A549 (cell line): ENCODE results near the gene AP2A2. TPM values are rescaled to one million over a fixed set of nuclear protein-coding genes. Genes with fewer than 3 reads are reported as not detected.

Experiments
- ATAC-seq, 2 experiments: fragments of 200-7000 bp in 1 of 2; fragments of >200 bp in 1 of 2; cut with Nextera tagmentation in 1 of 2; cut with Tn5 transposase in 1 of 2; 3 replicates each; pipeline versions ENCODE4 v1.8.0 to v1.9.1; 2018 to 2020; ENCODE audit warnings: mild to moderate bottlenecking in 1 of 2, moderate library complexity in 1 of 2
- CTCF ChIA-PET: fragments of 300-600 bp; sonication (Branson Sonifier 250); formaldehyde crosslinking; extraction: SDS; loops from one replicate; lab custom pipeline; 2021; ENCODE audit warnings: antibody characterized with exemption, inconsistent platforms; lab: Yijun Ruan, JAX
- POLR2A ChIA-PET: fragments of 350-600 bp; formaldehyde crosslinking; extraction: SDS; loops from one replicate; lab custom pipeline; 2021; ENCODE audit warnings: antibody characterized with exemption, inconsistent platforms; lab: Yijun Ruan, JAX
- DNase-seq, 2 experiments: peaks; one replicate each; pipeline versions ENCODE4 v3.0.0 to v3.0.0-alpha.2; 2011 to 2016; ENCODE audit warnings: low read depth in 1 of 2, low spot score in 1 of 2
- FAIRE-seq: peaks from 2 replicates; lab custom pipeline; 2011; peaks lifted over from hg19 to GRCh38; lab: Jason Lieb, UNC
- H3K27ac ChIP-seq, 2 experiments: fragments of >200 bp; sonication (Bioruptor Twin); formaldehyde crosslinking; 3 replicates each; pipeline ENCODE4 v1.5.1; 2016 to 2017
- H3K4me1 ChIP-seq: fragments of >200 bp; sonication (Bioruptor Twin); formaldehyde crosslinking; 3 replicates; pipeline ENCODE4 v1.6.1; 2016
- H3K4me2 ChIP-seq: fragments of >200 bp; sonication (Bioruptor Twin); formaldehyde crosslinking; 3 replicates; pipeline ENCODE4 v1.6.1; 2016
- H3K4me3 ChIP-seq: fragments of >200 bp; sonication (Bioruptor Twin); formaldehyde crosslinking; 3 replicates; pipeline ENCODE4 v1.5.1; 2016
- H3K9me3 ChIP-seq: fragments of >200 bp; sonication (Bioruptor Twin); formaldehyde crosslinking; 3 replicates; pipeline ENCODE4 v1.6.1; 2016
- BCL3 ChIP-seq: fragments of >200 bp; sonication (Bioruptor Twin); formaldehyde crosslinking; IDR thresholded peaks from 3 replicates; pipeline ENCODE4 v1.6.1; 2016
- BHLHE40 ChIP-seq: IDR thresholded peaks from 2 replicates; pipeline ENCODE4 v1.6.1; 2012; ENCODE audit warnings: low read depth, low read length, inconsistent platforms
- CBX2 ChIP-seq: fragments of 200-600 bp; sonication (generic); IDR thresholded peaks from 2 replicates; pipeline ENCODE4 v1.6.1; 2016; ENCODE audit warnings: low read depth, mild to moderate bottlenecking, borderline replicate concordance
- CHD4 ChIP-seq: fragments of 200-600 bp; sonication (generic); IDR thresholded peaks from 2 replicates; pipeline ENCODE4 v1.6.1; 2016; ENCODE audit warnings: antibody characterized with exemption, mild to moderate bottlenecking, borderline replicate concordance
- EHMT2 ChIP-seq: fragments of 200-600 bp; sonication (generic); IDR thresholded peaks from 2 replicates; pipeline ENCODE4 v1.6.1; 2016; ENCODE audit warnings: antibody characterized with exemption, low read depth, mild to moderate bottlenecking, moderate library complexity
- ELK1 ChIP-seq: fragments of 150-350 bp; IDR thresholded peaks from 2 replicates; pipeline ENCODE4 v1.6.1; 2014; ENCODE audit warnings: low read depth, mild to moderate bottlenecking, low read length
- ESRRA ChIP-seq: fragments of 150-350 bp; IDR thresholded peaks from 2 replicates; pipeline ENCODE4 v1.6.1; 2014; ENCODE audit warnings: mild to moderate bottlenecking, low read length, borderline replicate concordance
- FOSL2 ChIP-seq, 2 experiments: fragments of 450-650 bp in 1 of 2; fragments of >200 bp in 1 of 2; sonication (Bioruptor Twin) in 1 of 2; formaldehyde crosslinking; IDR thresholded peaks; 2 replicates each; pipeline versions ENCODE4 v1.5.0 to v1.6.1; 2016 to 2020; ENCODE audit warnings: mild to moderate bottlenecking in 1 of 2, moderate library complexity in 1 of 2
- FOXS1 ChIP-seq: fragments of 250-450 bp; sonication (Bioruptor Pico); IDR thresholded peaks from 2 replicates; pipeline ENCODE4 v1.5.0; 2020; ENCODE audit warnings: mild to moderate bottlenecking, moderate library complexity
- HEYL ChIP-seq: fragments of 250-450 bp; sonication (Bioruptor Pico); IDR thresholded peaks from 2 replicates; pipeline ENCODE4 v1.8.0; 2021; ENCODE audit warnings: mild to moderate bottlenecking, moderate library complexity
- HOXA7 ChIP-seq: fragments of 250-450 bp; sonication (Bioruptor Pico); IDR thresholded peaks from 2 replicates; pipeline ENCODE4 v1.5.0; 2020; ENCODE audit warnings: mild to moderate bottlenecking, moderate library complexity
- HOXB5 ChIP-seq: fragments of 250-450 bp; sonication (Bioruptor Pico); IDR thresholded peaks from 2 replicates; pipeline ENCODE4 v1.5.0; 2020; ENCODE audit warnings: mild to moderate bottlenecking, moderate library complexity
- MAZ ChIP-seq: fragments of 150-350 bp; IDR thresholded peaks from 2 replicates; pipeline ENCODE4 v1.6.1; 2014; ENCODE audit warnings: antibody characterized with exemption, low read depth, low read length, borderline replicate concordance
- MYC ChIP-seq: IDR thresholded peaks from 2 replicates; pipeline ENCODE4 v1.6.1; 2012; ENCODE audit warnings: mild to moderate bottlenecking, inconsistent platforms, low read length, improper control_type of control experiment, borderline replicate concordance
- NR3C1 ChIP-seq: fragments of >200 bp; sonication (Bioruptor Twin); formaldehyde crosslinking; IDR thresholded peaks from 3 replicates; pipeline ENCODE4 v1.6.1; 2017
- RCOR1 ChIP-seq: fragments of 150-350 bp; IDR thresholded peaks from 2 replicates; pipeline ENCODE4 v1.6.1; 2014; ENCODE audit warnings: antibody characterized with exemption, low read length, low read depth
- TFCP2L1 ChIP-seq: fragments of 250-450 bp; sonication (Bioruptor Pico); IDR thresholded peaks from 2 replicates; pipeline ENCODE4 v1.5.0; 2021; ENCODE audit warnings: mild to moderate bottlenecking
- WGBS: methylation state at CpG from one replicate; pipeline ENCODE4 v1.1.6; 2017; ENCODE audit errors: missing lambda C conversion rate; 5-methylcytosine and 5-hydroxymethylcytosine counted together
- polyA plus RNA-seq, 4 experiments: library from polyadenylated mRNA; depleted of rRNA in 3 of 4; stranded (reverse); fragments of >200 nt; fragmentation: RNase III in 1 of 4; extraction: RNeasy Plus Mini Kit Qiagen cat#74134 plus additional on column Dnase treatment in 1 of 4; gene quantifications; 2 replicates in 3 of 4; 3 replicates in 1 of 4; pipeline ENCODE4 v1.2.3, GENCODE V29; 2011 to 2017
- TF ChIP-seq, protein P1 (sequence below): IDR thresholded peaks from 2 replicates; pipeline ENCODE4 v1.6.1; 2012
- TF ChIP-seq, protein P2 (sequence below): fragments of >200 bp; sonication (Bioruptor Twin); formaldehyde crosslinking; IDR thresholded peaks from 3 replicates; pipeline ENCODE4 v1.5.1; 2016
- TF ChIP-seq, protein P3 (sequence below): IDR thresholded peaks from 2 replicates; pipeline ENCODE4 v1.6.1; 2012

The AP2A2 gene
- polyA plus RNA-seq, 2 of the 4 experiments (the other 2 are of a cell fraction): 39.4 to 60.4 TPM

- TF ChIP-seq, protein P1, sequence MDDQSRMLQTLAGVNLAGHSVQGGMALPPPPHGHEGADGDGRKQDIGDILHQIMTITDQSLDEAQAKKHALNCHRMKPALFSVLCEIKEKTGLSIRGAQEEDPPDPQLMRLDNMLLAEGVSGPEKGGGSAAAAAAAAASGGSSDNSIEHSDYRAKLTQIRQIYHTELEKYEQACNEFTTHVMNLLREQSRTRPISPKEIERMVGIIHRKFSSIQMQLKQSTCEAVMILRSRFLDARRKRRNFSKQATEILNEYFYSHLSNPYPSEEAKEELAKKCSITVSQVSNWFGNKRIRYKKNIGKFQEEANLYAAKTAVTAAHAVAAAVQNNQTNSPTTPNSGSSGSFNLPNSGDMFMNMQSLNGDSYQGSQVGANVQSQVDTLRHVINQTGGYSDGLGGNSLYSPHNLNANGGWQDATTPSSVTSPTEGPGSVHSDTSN: no peak
- TF ChIP-seq HOXA7 (no peak), MYC (no peak)
- TF ChIP-seq, all 56 proteins: peak for 0
These were observed 83.7 kb downstream of the AP2A2 start (continued) for GRCh38 chr11:1009371-1009770.

GRCh38 chr11:1009991-1010390, 84.3 kb downstream of the AP2A2 start:
- ChIA-PET POLR2A (no interaction called here), CTCF (interaction anchor here (0.5 to 1.2 kb wide), 4 partner anchors 15 to 872 kb away, joined by 3 to 4 read pairs (median 4); no protein-coding TSS in a partner anchor)
- 88% methylated on average over 13 of the region's 17 CpGs for WGBS
- Histone ChIP-seq H3K27ac (no peak overlapping the region), H3K4me3 (no peak overlapping the region), H3K9me3 (no peaks in the 10 kb centered on the region), H3K4me2 (no peak overlapping the region), H3K4me1 (no peaks in the 10 kb centered on the region)
- ATAC-seq: no peak
- no peak for TF ChIP-seq EHMT2
- TF ChIP-seq ELK1: no peak
- no peak for TF ChIP-seq MAZ
- TF ChIP-seq, protein P1: no peak
- no peak for TF ChIP-seq HOXB5 (CRISPR knock-in tag)
- TF ChIP-seq BCL3: no peak
- TF ChIP-seq ESRRA: no peak
- no peak for TF ChIP-seq BHLHE40
- TF ChIP-seq CBX2: no peak
- TF ChIP-seq NR3C1: no peak
- no peak for TF ChIP-seq CHD4
- TF ChIP-seq, protein P2, sequence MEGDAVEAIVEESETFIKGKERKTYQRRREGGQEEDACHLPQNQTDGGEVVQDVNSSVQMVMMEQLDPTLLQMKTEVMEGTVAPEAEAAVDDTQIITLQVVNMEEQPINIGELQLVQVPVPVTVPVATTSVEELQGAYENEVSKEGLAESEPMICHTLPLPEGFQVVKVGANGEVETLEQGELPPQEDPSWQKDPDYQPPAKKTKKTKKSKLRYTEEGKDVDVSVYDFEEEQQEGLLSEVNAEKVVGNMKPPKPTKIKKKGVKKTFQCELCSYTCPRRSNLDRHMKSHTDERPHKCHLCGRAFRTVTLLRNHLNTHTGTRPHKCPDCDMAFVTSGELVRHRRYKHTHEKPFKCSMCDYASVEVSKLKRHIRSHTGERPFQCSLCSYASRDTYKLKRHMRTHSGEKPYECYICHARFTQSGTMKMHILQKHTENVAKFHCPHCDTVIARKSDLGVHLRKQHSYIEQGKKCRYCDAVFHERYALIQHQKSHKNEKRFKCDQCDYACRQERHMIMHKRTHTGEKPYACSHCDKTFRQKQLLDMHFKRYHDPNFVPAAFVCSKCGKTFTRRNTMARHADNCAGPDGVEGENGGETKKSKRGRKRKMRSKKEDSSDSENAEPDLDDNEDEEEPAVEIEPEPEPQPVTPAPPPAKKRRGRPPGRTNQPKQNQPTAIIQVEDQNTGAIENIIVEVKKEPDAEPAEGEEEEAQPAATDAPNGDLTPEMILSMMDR: no peak
- no peak for TF ChIP-seq RCOR1
- TF ChIP-seq HEYL (CRISPR knock-in tag): no peak
- TF ChIP-seq, protein P3, sequence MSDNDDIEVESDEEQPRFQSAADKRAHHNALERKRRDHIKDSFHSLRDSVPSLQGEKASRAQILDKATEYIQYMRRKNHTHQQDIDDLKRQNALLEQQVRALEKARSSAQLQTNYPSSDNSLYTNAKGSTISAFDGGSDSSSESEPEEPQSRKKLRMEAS: no peak
- no peak for TF ChIP-seq FOXS1 (CRISPR knock-in tag)
- no peak for TF ChIP-seq TFCP2L1 (CRISPR knock-in tag)
- TF ChIP-seq FOSL2 (IDR thresholded peaks at IDR 0.05): no peak
- no peak for TF ChIP-seq FOSL2 (CRISPR knock-in tag; IDR thresholded peaks at IDR 0.05)
- FAIRE-seq: no peak
- no peak for DNase-seq
